Common myeloid progenitor, CD34-positive (primary cell): ENCODE results near the gene ASB4.

Experiments used
- CTCF ChIA-PET: fragments of 350-600 bp; sonication (Branson Sonifier 250); formaldehyde crosslinking; loops from one replicate; lab custom pipeline; 2021; ENCODE audit warnings: antibody characterized with exemption; lab: Charles Lee
- POLR2A ChIA-PET: fragments of 350-600 bp; sonication (Branson Sonifier 250); formaldehyde crosslinking; loops from one replicate; lab custom pipeline; 2021; ENCODE audit warnings: antibody characterized with exemption; lab: Charles Lee
- DNase-seq, 3 donors: peaks; one replicate each; pipeline versions ENCODE4 v3.0.0 to v3.0.0-alpha.2; 2013
- H3K27ac ChIP-seq, 2 experiments: 1 replicate in 1 of 2; 2 replicates in 1 of 2; pipeline ENCODE4 v1.7.0; 2013; ENCODE audit warnings: inconsistent platforms in 2 of 2, low read length in 2 of 2, mild to moderate bottlenecking in 2 of 2, low read depth in 1 of 2, moderate library complexity in 1 of 2; ENCODE audit not compliant: severe bottlenecking in 2 of 2, insufficient read depth in 1 of 2, poor library complexity in 1 of 2
- H3K27me3 ChIP-seq, 5 experiments: replicated peaks in 2 of 5; 1 replicate in 3 of 5; 2 replicates in 2 of 5; pipeline versions ENCODE4 v1.6.1 to v1.7.0; 2013; ENCODE audit warnings: low read length in 4 of 5, mild to moderate bottlenecking in 2 of 5, moderate library complexity in 2 of 5, inconsistent platforms in 1 of 5; ENCODE audit not compliant: insufficient read depth in 5 of 5, control insufficient read depth in 4 of 5
- H3K36me3 ChIP-seq, 4 experiments: 1 replicate in 2 of 4; 2 replicates in 2 of 4; pipeline versions ENCODE4 v1.6.1 to v1.7.0; 2013; ENCODE audit warnings: low read length in 3 of 4, control low read depth in 1 of 4, mild to moderate bottlenecking in 1 of 4; ENCODE audit not compliant: control insufficient read depth in 4 of 4, insufficient read depth in 4 of 4
- H3K4me1 ChIP-seq, 4 experiments: 1 replicate in 3 of 4; 2 replicates in 1 of 4; pipeline versions ENCODE4 v1.6.1 to v1.7.1; 2013; ENCODE audit warnings: low read length in 3 of 4, mild to moderate bottlenecking in 3 of 4, control low read depth in 1 of 4, inconsistent platforms in 1 of 4, moderate library complexity in 1 of 4; ENCODE audit not compliant: control insufficient read depth in 4 of 4, insufficient read depth in 4 of 4; ENCODE audit errors: control extremely low read depth in 1 of 4
- H3K4me3 ChIP-seq, 7 experiments: 1 replicate in 4 of 7; 2 replicates in 3 of 7; pipeline versions ENCODE4 v1.5.1 to v1.7.0; 2013; ENCODE audit warnings: mild to moderate bottlenecking in 7 of 7, low read length in 6 of 7, moderate library complexity in 6 of 7, inconsistent platforms in 2 of 7, low read depth in 2 of 7, control low read depth in 1 of 7; ENCODE audit not compliant: insufficient read depth in 4 of 7, control insufficient read depth in 1 of 7; ENCODE audit errors: extremely low read depth in 1 of 7
- H3K9me3 ChIP-seq, 5 experiments: 1 replicate in 4 of 5; 2 replicates in 1 of 5; pipeline versions ENCODE4 v1.6.1 to v1.7.1; 2013; ENCODE audit warnings: low read length in 4 of 5, mild to moderate bottlenecking in 2 of 5, inconsistent platforms in 1 of 5, low read depth in 1 of 5, moderate library complexity in 1 of 5; ENCODE audit not compliant: control insufficient read depth in 4 of 5, insufficient read depth in 2 of 5; ENCODE audit errors: control extremely low read depth in 1 of 5
- WGBS: methylation state at CpG from one replicate; pipeline ENCODE4 v1.1.5; 2013; ENCODE audit not compliant: insufficient coverage; 5-methylcytosine and 5-hydroxymethylcytosine counted together

Gene ASB4

DNA sequence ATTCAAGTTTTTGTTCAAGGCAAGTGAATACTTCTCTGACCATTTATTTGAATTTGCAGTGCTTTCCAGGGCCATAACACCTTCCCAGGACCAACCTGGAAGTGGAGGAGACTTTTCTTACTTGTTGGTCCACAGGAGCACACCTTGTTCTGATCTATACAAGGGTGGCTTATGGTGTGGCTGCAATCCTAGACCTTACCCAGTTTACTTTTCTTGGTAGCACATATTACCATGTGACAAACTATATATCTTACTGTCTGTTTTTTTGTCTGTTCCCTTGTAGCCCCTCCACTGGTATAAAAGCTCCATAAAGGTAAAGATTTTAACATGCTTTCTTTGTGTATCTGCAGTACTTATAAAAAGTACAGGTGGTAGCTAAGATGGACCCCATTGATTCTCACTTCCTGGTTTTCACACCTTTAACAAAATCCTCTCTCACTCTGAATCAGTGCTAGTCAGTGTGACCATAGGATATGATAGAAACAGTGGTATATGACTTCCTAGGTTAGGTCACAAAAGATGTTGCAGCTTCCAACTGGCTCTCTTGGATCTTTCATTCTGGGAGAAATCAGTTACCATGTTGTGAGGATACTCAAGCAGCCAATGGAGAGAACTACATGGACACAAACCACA lies 5.6 kb upstream of the ASB4 start:
- ChIA-PET POLR2A (no interaction called here), CTCF (interaction anchor here (1.0 to 1.8 kb wide), 9 partner anchors 8 to 1030 kb away, joined by 3 to 7 read pairs (median 4); no protein-coding TSS in a partner anchor)
- no peak overlapping the region for H3K27ac ChIP-seq
- peaks cover 0 to 3% (median 0%) of the 10 kb centered on the region in 5 experiments for H3K9me3 ChIP-seq
- DNase-seq: no peak
- no peaks in the 10 kb centered on the region for H3K36me3 ChIP-seq
- no peaks in the 10 kb centered on the region for H3K27me3 ChIP-seq
- no peak overlapping the region for H3K4me3 ChIP-seq
- no peaks in the 10 kb centered on the region for H3K4me1 ChIP-seq

DNA sequence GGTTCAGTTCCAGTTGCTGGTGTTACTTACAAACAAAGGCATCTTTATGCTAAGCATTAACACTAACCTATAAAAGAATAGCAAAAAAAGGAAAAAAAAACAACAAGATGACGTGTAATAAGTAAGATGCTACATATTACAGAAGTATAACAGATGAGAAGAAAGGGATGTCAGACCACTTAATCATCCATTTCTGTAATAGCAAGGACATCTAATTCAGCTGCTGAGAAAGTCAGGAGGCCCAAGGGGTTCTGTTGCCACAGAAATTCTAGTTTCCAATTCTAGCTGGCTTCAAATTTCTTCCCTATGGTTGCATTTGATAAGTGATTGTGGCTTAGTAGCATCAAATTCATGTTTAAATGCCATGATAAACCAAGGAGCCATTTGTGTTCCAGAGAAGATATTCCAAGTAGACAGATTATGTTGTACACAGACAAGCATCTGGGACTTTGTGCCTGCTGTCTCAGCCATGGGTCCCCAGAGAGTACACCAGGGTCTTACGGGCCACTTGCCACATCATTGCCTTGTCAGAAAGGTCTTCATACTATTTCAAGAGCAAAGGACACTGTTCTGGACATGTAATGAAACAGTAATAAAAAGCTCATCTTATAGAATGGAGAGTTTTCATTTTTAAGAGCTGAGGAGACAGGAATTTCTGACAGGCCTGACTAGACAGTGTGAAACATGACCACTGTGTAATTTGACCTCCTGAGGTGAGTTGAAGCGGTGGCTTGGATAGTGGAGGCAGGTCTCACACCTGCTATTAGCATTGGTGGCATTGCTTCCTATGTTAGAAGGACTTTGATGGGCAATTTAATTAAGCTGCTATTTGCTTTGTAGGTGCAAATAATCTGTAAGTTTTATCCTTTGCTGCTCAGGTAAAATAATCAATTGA lies 4.2 kb upstream of the ASB4 start:
- ChIA-PET CTCF (interaction anchor here (1.0 to 2.1 kb wide), 4 partner anchors 10 to 206 kb away, joined by 3 to 12 read pairs (median 3); partner anchors contain the start of gene PON3), POLR2A (no interaction called here)
- H3K36me3 ChIP-seq: no peaks in the 10 kb centered on the region
- no peaks in the 10 kb centered on the region for H3K4me1 ChIP-seq
- no peaks in the 10 kb centered on the region for H3K27me3 ChIP-seq
- no peak overlapping the region for H3K4me3 ChIP-seq
- WGBS: no CpG with 5 or more reads among the region's 3 CpGs
- no peak for DNase-seq
- no peak overlapping the region for H3K27ac ChIP-seq
- peaks cover 0 to 3% (median 0%) of the 10 kb centered on the region in 5 experiments for H3K9me3 ChIP-seq

DNA sequence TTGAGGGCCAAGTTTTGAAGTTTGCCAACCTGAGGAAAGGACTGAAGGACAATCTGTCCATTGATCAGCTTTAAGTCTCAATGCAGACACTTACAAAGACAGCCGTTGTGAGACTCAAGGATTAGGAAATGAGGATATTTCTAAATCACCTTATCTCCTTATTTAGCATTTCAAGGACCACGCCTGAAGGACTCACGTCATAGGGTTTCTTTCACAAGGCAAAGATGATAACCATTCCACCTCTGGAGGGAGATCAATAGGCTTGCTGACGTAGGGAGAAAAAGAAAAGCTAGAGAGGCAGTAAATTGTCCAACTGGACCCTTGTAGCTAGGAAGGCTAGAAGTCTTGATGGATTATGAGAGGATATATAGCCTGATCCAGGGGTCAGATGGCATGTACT lies 3.3 kb upstream of the ASB4 start:
- POLR2A ChIA-PET: no interaction called here
- WGBS: 100% methylated on average over 2 of the region's 4 CpGs
- Histone ChIP-seq H3K36me3 (no peaks in the 10 kb centered on the region), H3K27ac (no peak overlapping the region), H3K4me3 (no peak overlapping the region), H3K27me3 (no peaks in the 10 kb centered on the region), H3K9me3 (peaks cover 0 to 3% (median 0%) of the 10 kb centered on the region in 5 experiments), H3K4me1 (no peaks in the 10 kb centered on the region)
- CTCF ChIA-PET: interaction anchor here (1.0 to 2.1 kb wide), 5 partner anchors 9 to 205 kb away, joined by 3 to 12 read pairs (median 3); partner anchors contain the start of gene PON3
- no peak for DNase-seq

DNA sequence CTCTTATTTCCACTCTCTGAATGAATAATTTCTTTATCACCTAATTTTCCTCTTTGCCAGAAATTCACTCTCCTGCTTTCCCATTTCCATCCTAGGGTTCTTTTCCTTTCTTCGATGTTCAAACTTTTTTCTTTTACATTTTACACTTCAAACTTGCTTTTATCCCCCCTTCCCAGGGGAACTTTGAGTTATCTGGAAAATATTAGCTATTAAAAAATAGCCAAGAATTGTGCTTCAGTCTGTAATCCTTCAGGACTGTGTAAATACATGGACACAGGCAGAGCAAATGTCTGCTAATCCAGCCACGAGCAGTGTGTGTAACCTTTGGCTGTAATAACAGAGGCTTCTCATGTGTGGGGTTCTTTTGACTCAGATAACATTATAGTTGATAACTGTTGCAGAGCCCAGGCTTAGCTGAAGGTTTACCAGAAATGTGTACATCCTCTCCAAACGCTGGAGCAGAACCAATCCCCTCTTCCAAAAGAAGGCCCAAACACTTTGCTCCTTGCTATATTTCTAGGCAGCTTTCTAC lies 4.6 kb downstream of the ASB4 start:
- Histone ChIP-seq H3K27me3 (no peaks in the 10 kb centered on the region), H3K4me3 (no peak overlapping the region), H3K36me3 (no peaks in the 10 kb centered on the region), H3K27ac (no peak overlapping the region), H3K9me3 (no peaks in the 10 kb centered on the region), H3K4me1 (no peaks in the 10 kb centered on the region)
- ChIA-PET POLR2A (no interaction called here), CTCF (interaction anchor here (0.6 to 5.0 kb wide), 4 partner anchors 8 to 130 kb away, joined by 3 to 24 read pairs (median 8); no protein-coding TSS in a partner anchor)
- 96% methylated on average over 3 of the region's 3 CpGs for WGBS
- no peak for DNase-seq

DNA sequence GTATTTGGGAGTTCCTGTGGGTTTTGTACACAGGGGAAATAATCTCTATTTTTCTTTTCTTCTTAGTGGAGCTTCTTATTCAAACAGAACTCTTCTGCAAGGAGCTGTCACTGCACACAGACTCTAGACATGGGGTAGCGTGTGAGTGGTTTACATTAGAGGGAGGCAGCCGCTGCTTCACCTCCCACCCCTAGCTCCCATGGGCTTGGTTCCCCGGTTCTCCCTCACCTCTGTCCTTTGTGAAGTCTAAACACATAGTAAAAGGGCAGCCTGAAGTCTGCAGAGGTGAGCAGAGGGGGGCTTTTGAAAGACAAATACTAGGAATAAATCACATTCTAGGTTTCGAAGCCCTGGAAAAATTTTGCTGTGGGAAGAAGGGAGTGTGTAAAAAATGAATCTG lies 5.5 kb downstream of the ASB4 start:
- POLR2A ChIA-PET: no interaction called here
- Histone ChIP-seq H3K27me3 (no peaks in the 10 kb centered on the region), H3K27ac (no peak overlapping the region), H3K4me1 (no peaks in the 10 kb centered on the region), H3K9me3 (no peaks in the 10 kb centered on the region), H3K36me3 (no peaks in the 10 kb centered on the region), H3K4me3 (no peak overlapping the region)
- 90% methylated on average over 2 of the region's 4 CpGs for WGBS
- CTCF ChIA-PET: interaction anchor here (1.2 to 5.0 kb wide), 3 partner anchors 9 to 20 kb away, joined by 4 to 24 read pairs (median 12); no protein-coding TSS in a partner anchor
- no peak for DNase-seq

DNA sequence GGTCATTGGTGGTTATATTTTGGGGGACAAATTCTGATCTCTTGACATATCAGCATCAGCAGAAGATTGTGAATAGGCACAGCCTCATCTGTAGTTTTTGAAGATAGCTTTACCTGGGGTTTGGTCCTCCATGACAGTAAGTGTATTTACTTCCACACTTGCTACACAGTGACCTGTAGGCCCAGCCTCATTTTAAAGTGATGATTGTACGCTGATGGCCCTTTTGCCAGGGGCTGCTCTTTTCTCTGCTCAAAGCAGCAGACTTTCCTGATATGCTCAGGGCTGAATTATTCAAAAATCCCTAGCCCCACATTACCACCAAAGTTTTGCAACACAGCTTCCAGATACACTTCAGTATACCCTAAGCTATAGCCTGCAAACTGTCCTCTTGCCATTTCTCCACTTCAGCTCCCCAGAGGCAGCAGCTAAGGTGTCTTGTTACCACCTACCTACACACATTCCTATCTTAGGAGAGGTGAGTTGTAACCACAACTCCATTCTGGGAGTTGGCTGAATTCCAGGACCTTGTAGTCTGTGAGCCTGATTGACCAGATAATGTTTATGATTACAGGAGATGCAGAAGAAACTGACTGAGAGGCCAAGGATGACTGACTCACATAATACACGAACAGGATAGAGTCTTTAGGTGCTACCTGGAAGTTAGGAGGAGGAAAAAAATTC lies 6.0 kb downstream of the ASB4 start:
- no peak overlapping the region for H3K27ac ChIP-seq
- H3K36me3 ChIP-seq: no peaks in the 10 kb centered on the region
- no peak for DNase-seq
- POLR2A ChIA-PET: no interaction called here
- no peaks in the 10 kb centered on the region for H3K27me3 ChIP-seq
- no peaks in the 10 kb centered on the region for H3K9me3 ChIP-seq
- no peak overlapping the region for H3K4me3 ChIP-seq
- H3K4me1 ChIP-seq: no peaks in the 10 kb centered on the region
- 100% methylated on average over 2 of the region's 2 CpGs for WGBS
- CTCF ChIA-PET: interaction anchor here (0.6 to 5.0 kb wide), 4 partner anchors 10 to 19 kb away, joined by 3 to 24 read pairs (median 8); no protein-coding TSS in a partner anchor
